Mucosa of stomach (tissue), 1 donor: Measurements from ENCODE around the gene PTGDS.

ENCODE experiments used
- H3K27me3 ChIP-seq: one replicate; pipeline ENCODE4 v1.7.0; 2013; ENCODE audit warnings: mild to moderate bottlenecking, low read length; ENCODE audit not compliant: control insufficient read depth, insufficient read depth
- H3K36me3 ChIP-seq: one replicate; pipeline ENCODE4 v1.7.0; 2013; ENCODE audit warnings: low read length; ENCODE audit not compliant: control insufficient read depth, insufficient read depth
- H3K4me1 ChIP-seq: one replicate; pipeline ENCODE4 v1.7.0; 2013; ENCODE audit warnings: mild to moderate bottlenecking, low read length; ENCODE audit not compliant: control insufficient read depth, insufficient read depth
- H3K4me3 ChIP-seq: one replicate; pipeline ENCODE4 v1.7.0; 2013; ENCODE audit warnings: low read length
- H3K9ac ChIP-seq: one replicate; pipeline ENCODE4 v1.7.0; 2013; ENCODE audit warnings: mild to moderate bottlenecking, low read length, moderate library complexity
- H3K9me3 ChIP-seq: one replicate; pipeline ENCODE4 v1.7.0; 2013; ENCODE audit warnings: mild to moderate bottlenecking, low read length, moderate library complexity; ENCODE audit not compliant: control insufficient read depth
- donor health status: Pancreatic carcinoma.

Gene PTGDS

GRCh38 chr9:137022662-137023008, 45.3 kb downstream of the PTGDS start:
- H3K4me1 ChIP-seq = peaks cover 45% of the 10 kb centered on the region
- H3K4me3 ChIP-seq = no peak overlapping the region
- H3K36me3 ChIP-seq = no peaks in the 10 kb centered on the region
- H3K9me3 ChIP-seq = no peaks in the 10 kb centered on the region
- H3K9ac ChIP-seq = no peak overlapping the region
- no peaks in the 10 kb centered on the region for H3K27me3 ChIP-seq

DNA sequence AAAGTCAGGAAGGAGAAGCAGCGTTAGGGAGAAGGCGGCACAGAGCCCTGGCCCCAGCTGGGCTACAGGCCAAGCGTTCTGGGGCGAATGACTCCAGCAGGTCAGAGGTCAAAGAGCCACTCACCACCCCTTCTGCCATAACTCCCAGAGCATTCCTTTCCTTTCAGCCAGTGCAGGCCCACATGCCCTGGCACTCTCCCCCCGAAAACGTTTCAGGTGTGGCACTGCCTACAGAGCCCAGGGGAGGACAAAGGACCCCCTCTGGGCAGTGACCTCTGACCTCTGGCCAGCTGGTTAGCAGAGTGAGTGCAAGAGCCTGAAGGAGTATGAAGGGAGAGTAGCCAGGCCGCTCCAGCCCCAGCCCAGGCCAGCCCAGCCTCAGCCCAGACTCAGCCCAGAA, 45.9 kb downstream of the PTGDS start:
- H3K4me3 ChIP-seq = no peak overlapping the region
- H3K9me3 ChIP-seq = no peaks in the 10 kb centered on the region
- peaks cover 45% of the 10 kb centered on the region for H3K4me1 ChIP-seq
- no peaks in the 10 kb centered on the region for H3K27me3 ChIP-seq
- H3K9ac ChIP-seq = no peak overlapping the region
- no peaks in the 10 kb centered on the region for H3K36me3 ChIP-seq

DNA sequence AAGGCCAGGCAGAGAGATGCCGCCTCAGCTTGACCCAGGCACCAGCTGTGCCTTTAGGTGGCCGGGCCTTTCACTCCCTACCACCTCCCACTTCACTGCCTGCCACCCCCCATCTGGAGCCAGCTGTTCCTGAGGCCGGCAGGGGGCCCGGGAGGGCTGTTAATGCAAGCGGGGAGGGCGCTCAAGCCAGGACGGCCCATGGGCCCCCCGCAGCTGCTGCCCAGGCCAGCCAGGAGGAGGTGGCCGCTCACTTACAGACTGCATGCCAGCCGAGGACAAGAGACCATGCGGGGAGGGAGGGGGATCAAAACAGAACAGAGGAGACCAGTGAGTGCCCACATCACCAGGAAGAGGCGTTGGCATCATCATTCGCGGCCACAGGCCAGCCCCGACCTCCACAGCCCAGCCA, 46.3 kb downstream of the PTGDS start:
- Histone ChIP-seq H3K27me3 (no peaks in the 10 kb centered on the region), H3K4me3 (no peak overlapping the region), H3K9me3 (no peaks in the 10 kb centered on the region), H3K36me3 (no peaks in the 10 kb centered on the region), H3K9ac (no peak overlapping the region), H3K4me1 (peaks cover 48% of the 10 kb centered on the region)

GRCh38 chr9:137025517-137025966, 48.2 kb downstream of the PTGDS start:
- peaks cover 58% of the 10 kb centered on the region for H3K4me1 ChIP-seq
- no peak overlapping the region for H3K4me3 ChIP-seq

GRCh38 chr9:137026384-137026783, 49.1 kb downstream of the PTGDS start:
- Histone ChIP-seq H3K4me1 (peaks cover 58% of the 10 kb centered on the region), H3K4me3 (no peak overlapping the region), H3K9me3 (no peaks in the 10 kb centered on the region), H3K27me3 (no peaks in the 10 kb centered on the region), H3K36me3 (no peaks in the 10 kb centered on the region), H3K9ac (no peak overlapping the region)

More at GRCh38 chr9:137025517-137025966, 48.2 kb downstream of the PTGDS start:
- Histone ChIP-seq H3K9ac (no peak overlapping the region), H3K27me3 (no peaks in the 10 kb centered on the region), H3K36me3 (no peaks in the 10 kb centered on the region), H3K9me3 (no peaks in the 10 kb centered on the region)

DNA sequence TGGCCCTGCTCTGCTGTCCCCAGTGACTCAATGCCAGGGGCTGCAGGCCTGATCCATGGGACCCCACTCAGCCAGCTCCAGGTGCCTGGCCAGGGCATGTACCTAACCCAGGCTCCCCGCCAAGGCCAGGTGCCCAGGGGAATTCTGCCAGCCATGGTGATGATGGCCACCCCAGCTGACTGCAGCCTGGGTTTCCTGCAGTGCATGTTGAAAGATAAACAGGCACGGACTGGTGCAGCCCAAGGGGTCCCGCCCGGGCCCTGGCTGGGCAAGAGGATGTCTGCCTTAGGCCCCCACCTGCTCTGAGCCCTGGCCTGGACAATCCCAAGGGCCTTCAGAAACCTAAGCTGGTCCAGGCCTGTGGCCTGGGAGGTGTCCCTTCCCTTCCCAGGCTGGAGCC, 49.5 kb downstream of the PTGDS start:
- Histone ChIP-seq H3K27me3 (no peaks in the 10 kb centered on the region), H3K9ac (no peak overlapping the region), H3K4me3 (no peak overlapping the region), H3K4me1 (peaks cover 58% of the 10 kb centered on the region), H3K9me3 (no peaks in the 10 kb centered on the region), H3K36me3 (no peaks in the 10 kb centered on the region)

GRCh38 chr9:137027369-137028262, 50.3 kb downstream of the PTGDS start, which contains the start of gene ABCA2:
Gene ABCA2 (minus strand): TSS chr9:137028237. CDS start chr9:137028140, 97 bp downstream.
- Histone ChIP-seq H3K4me1 (peaks cover 55% of the 10 kb centered on the region), H3K9ac (peak within 1 kb of the TSS; percentile 64), H3K9me3 (no peaks in the 10 kb centered on the region), H3K36me3 (no peaks in the 10 kb centered on the region), H3K27me3 (no peaks in the 10 kb centered on the region), H3K4me3 (peak within 1 kb of the TSS; percentile 46)

GRCh38 chr9:137028263-137029057, 51.2 kb downstream of the PTGDS start:
- H3K9me3 ChIP-seq = no peaks in the 10 kb centered on the region
- peaks cover 48% of the 10 kb centered on the region for H3K4me1 ChIP-seq
- peak overlapping the region; percentile 64 for H3K9ac ChIP-seq

DNA sequence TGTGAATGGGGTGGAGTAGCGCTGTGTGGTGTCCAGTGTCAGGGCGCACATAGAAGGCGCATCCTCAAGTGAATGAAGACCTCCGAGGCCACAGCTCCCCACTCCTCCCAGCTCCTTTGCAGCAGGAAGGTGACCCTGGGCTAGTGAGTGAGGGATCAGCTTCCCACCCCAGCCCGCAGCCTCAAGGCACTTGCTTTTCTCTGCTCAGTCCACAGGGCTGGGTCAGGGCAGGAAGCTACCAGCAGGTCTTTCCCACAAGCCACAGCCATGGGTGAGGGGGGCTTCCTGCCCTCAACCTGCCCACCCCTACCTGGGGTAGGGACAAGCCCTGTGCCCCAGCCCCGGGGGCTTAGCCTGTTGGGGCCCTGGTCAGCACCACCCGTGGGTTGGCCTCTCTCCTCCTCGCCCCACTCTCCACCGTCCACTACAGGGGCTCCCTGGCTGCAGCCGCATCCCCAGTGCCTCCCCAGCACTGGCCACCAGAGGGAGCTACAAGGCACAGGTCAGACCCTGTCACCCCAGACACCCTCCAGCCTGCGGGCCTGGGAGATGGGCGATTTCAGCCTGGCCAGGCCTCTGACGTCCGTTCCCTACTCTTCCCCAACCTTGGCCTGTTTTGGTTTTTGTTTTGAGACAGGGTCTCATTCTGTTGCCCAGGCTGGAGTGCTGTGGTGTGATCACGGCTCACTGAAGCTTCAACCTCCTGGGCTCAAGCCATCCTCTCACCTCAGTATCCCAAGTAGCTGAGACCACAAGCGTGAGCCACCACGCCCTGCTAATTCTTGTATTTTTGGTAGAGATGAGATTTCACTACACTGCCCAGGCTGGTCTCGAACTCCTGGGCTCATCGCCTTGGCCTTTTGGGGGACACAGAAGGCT, 52.0 kb downstream of the PTGDS start:
- peak overlapping the region; percentile 15 for H3K4me3 ChIP-seq

More at GRCh38 chr9:137028263-137029057, 51.2 kb downstream of the PTGDS start:
- H3K4me3 ChIP-seq = peak overlapping the region; percentile 46
- H3K27me3 ChIP-seq = no peaks in the 10 kb centered on the region
- H3K36me3 ChIP-seq = no peaks in the 10 kb centered on the region

GRCh38 chr9:137030006-137030405, 52.7 kb downstream of the PTGDS start:
- H3K9ac ChIP-seq = no peak overlapping the region
- peaks cover 56% of the 10 kb centered on the region for H3K4me1 ChIP-seq
- H3K9me3 ChIP-seq = no peaks in the 10 kb centered on the region
- H3K4me3 ChIP-seq = no peak overlapping the region
- H3K36me3 ChIP-seq = no peaks in the 10 kb centered on the region
- H3K27me3 ChIP-seq = peaks cover 4% of the 10 kb centered on the region

More for the DNA sequence above, 52.0 kb downstream of the PTGDS start:
- H3K9ac ChIP-seq = peak overlapping the region; percentile 64
- no peaks in the 10 kb centered on the region for H3K27me3 ChIP-seq
- no peaks in the 10 kb centered on the region for H3K36me3 ChIP-seq
- H3K9me3 ChIP-seq = no peaks in the 10 kb centered on the region
- peaks cover 48% of the 10 kb centered on the region for H3K4me1 ChIP-seq
